ENCODE results near the gene HOXD10.

GRCh38 chr2:176124110-176124946 is 7.8 kb downstream of the HOXD10 start:
- TF ChIP-seq, protein P1, sequence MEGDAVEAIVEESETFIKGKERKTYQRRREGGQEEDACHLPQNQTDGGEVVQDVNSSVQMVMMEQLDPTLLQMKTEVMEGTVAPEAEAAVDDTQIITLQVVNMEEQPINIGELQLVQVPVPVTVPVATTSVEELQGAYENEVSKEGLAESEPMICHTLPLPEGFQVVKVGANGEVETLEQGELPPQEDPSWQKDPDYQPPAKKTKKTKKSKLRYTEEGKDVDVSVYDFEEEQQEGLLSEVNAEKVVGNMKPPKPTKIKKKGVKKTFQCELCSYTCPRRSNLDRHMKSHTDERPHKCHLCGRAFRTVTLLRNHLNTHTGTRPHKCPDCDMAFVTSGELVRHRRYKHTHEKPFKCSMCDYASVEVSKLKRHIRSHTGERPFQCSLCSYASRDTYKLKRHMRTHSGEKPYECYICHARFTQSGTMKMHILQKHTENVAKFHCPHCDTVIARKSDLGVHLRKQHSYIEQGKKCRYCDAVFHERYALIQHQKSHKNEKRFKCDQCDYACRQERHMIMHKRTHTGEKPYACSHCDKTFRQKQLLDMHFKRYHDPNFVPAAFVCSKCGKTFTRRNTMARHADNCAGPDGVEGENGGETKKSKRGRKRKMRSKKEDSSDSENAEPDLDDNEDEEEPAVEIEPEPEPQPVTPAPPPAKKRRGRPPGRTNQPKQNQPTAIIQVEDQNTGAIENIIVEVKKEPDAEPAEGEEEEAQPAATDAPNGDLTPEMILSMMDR (conservative IDR thresholded peaks at IDR 0.05; ENCODE audit: low read length): no peak
- no peak for TF ChIP-seq EZH2phosphoT487 (IDR thresholded peaks at IDR 0.05; ENCODE audit: borderline replicate concordance, low read depth, low read length)
